OCI-LY7 (cell line): ENCODE results near the gene PDE2A.

Experiments
- EZH2phosphoT487 ChIP-seq: fragments of 200-600 bp; sonication (generic); IDR thresholded peaks from 2 replicates; pipeline ENCODE4 v1.6.1; 2018; ENCODE audit warnings: low read depth, borderline replicate concordance, mild to moderate bottlenecking, mixed run types, antibody characterized with exemption, low read length, moderate library complexity, mixed read lengths
- TF ChIP-seq, protein P1 (sequence below): fragments of 200-600 bp; sonication (generic); conservative IDR thresholded peaks from 2 replicates; pipeline ENCODE4 v1.5.1; 2014; ENCODE audit warnings: mild to moderate bottlenecking, antibody characterized with exemption, low read length, moderate library complexity, mixed read lengths

DNA sequence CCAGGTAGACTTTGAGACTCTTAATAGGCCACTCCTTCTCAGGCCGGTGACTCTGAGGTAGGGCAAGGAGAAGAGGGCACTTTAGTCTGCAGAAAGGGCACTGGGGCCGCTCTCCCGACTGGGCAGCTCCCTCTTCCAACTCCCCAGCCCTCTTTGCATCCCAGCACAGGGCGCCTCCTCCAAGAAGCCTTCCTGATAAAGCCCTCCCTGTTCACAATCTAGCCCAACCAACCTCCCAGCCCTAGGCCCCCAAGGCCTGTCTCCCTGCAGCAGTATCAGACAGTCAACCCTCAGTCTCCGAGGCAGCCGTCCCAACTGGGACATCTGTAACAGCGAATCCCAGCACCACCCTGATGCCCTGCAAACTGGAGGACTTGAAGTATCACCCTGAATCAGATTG, 14.3 kb upstream of the PDE2A start:
- TF ChIP-seq, protein P1, sequence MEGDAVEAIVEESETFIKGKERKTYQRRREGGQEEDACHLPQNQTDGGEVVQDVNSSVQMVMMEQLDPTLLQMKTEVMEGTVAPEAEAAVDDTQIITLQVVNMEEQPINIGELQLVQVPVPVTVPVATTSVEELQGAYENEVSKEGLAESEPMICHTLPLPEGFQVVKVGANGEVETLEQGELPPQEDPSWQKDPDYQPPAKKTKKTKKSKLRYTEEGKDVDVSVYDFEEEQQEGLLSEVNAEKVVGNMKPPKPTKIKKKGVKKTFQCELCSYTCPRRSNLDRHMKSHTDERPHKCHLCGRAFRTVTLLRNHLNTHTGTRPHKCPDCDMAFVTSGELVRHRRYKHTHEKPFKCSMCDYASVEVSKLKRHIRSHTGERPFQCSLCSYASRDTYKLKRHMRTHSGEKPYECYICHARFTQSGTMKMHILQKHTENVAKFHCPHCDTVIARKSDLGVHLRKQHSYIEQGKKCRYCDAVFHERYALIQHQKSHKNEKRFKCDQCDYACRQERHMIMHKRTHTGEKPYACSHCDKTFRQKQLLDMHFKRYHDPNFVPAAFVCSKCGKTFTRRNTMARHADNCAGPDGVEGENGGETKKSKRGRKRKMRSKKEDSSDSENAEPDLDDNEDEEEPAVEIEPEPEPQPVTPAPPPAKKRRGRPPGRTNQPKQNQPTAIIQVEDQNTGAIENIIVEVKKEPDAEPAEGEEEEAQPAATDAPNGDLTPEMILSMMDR, result no peak
- TF ChIP-seq EZH2phosphoT487, result no peak
